PC-9 (cell line): ENCODE measurements around the gene NUF2. TPM values are rescaled to one million over a fixed set of nuclear protein-coding genes. Genes with fewer than 3 reads are reported as not detected.

ENCODE experiments used
- BruUV-seq: library from RNA; stranded (reverse); fragments of 400-500 nt; replicated peaks from 2 replicates; lab custom pipeline; 2021; lab: Mats Ljungman, UMichigan
- CTCF ChIA-PET: fragments of 300-600 bp; sonication (Branson Sonifier 250); formaldehyde crosslinking; loops from one replicate; lab custom pipeline; 2022; ENCODE audit warnings: antibody characterized with exemption; lab: Charles Lee
- POLR2A ChIA-PET: fragments of 300-600 bp; sonication (Branson Sonifier 250); formaldehyde crosslinking; loops from one replicate; lab custom pipeline; 2022; ENCODE audit warnings: antibody characterized with exemption; ENCODE audit not compliant: unreplicated experiment; lab: Charles Lee
- DNase-seq, 2 experiments: peaks; one replicate each; pipeline versions ENCODE4 v3.0.0 to v3.0.0-alpha.2; 2015 to 2022; ENCODE audit warnings: mixed read lengths in 1 of 2
- H2AFZ ChIP-seq: fragments of 200-600 bp; sonication (generic); 2 replicates; pipeline ENCODE4 v1.8.1; 2017; ENCODE audit warnings: antibody characterized with exemption
- H3F3A ChIP-seq: fragments of 200-600 bp; sonication (generic); 2 replicates; pipeline ENCODE4 v1.8.1; 2017; ENCODE audit warnings: antibody characterized with exemption, mild to moderate bottlenecking, low read depth; ENCODE audit not compliant: insufficient read depth
- H3K27ac ChIP-seq: fragments of 200-600 bp; sonication (generic); 2 replicates; pipeline ENCODE4 v1.6.1; 2016; ENCODE audit warnings: mixed run types
- H3K27me3 ChIP-seq: fragments of 200-600 bp; sonication (generic); 2 replicates; pipeline ENCODE4 v1.6.1; 2016; ENCODE audit warnings: low read depth, mixed run types; ENCODE audit not compliant: insufficient read depth
- H3K36me3 ChIP-seq: fragments of 200-600 bp; sonication (generic); 2 replicates; pipeline ENCODE4 v1.6.1; 2016; ENCODE audit warnings: low read depth, mixed run types
- H3K4me1 ChIP-seq: fragments of 200-600 bp; sonication (generic); replicated peaks from 2 replicates; pipeline ENCODE4 v1.6.1; 2016; ENCODE audit warnings: mixed run types; ENCODE audit not compliant: insufficient read depth
- H3K4me2 ChIP-seq: fragments of 200-600 bp; sonication (generic); 2 replicates; pipeline ENCODE4 v1.6.1; 2017; ENCODE audit warnings: mixed run types
- H3K4me3 ChIP-seq: fragments of 200-600 bp; sonication (generic); 2 replicates; pipeline ENCODE4 v1.6.1; 2016; ENCODE audit warnings: mixed run types
- H3K79me2 ChIP-seq: fragments of 200-600 bp; sonication (generic); 2 replicates; pipeline ENCODE4 v1.6.1; 2017; ENCODE audit warnings: low read depth, mixed run types
- H3K9me2 ChIP-seq: fragments of 200-600 bp; sonication (generic); 2 replicates; pipeline ENCODE4 v1.8.1; 2017; ENCODE audit warnings: mild to moderate bottlenecking; ENCODE audit not compliant: insufficient read depth
- H3K9me3 ChIP-seq: fragments of 200-600 bp; sonication (generic); 2 replicates; pipeline ENCODE4 v1.8.1; 2016; ENCODE audit warnings: low read depth; ENCODE audit not compliant: insufficient read depth
- H4K20me1 ChIP-seq: fragments of 200-600 bp; sonication (generic); 2 replicates; pipeline ENCODE4 v1.8.1; 2017; ENCODE audit not compliant: insufficient read depth
- CTCF ChIP-seq: fragments of 200-600 bp; sonication (generic); conservative IDR thresholded peaks from 2 replicates; pipeline ENCODE4 v1.6.1; 2017; ENCODE audit warnings: mixed run types, antibody characterized with exemption, mild to moderate bottlenecking, moderate library complexity
- EZH2 ChIP-seq: fragments of 200-600 bp; sonication (generic); IDR thresholded peaks from 2 replicates; pipeline ENCODE4 v1.8.0; 2017; ENCODE audit warnings: antibody characterized with exemption, low read depth
- intact Hi-C: fragments of 100-400 bp; cut with micrococcal nuclease; formaldehyde crosslinking; loops from one replicate; pipeline ENCODE4 v1.10.0; 2022; ENCODE audit not compliant: unreplicated experiment
- total RNA-seq: library from RNA; stranded (reverse); gene quantifications from 2 replicates; pipeline ENCODE4 v1.2.3, GENCODE V29; 2021

Gene NUF2
- total RNA-seq, 1 experiment from 2014 or later, result 33.3 TPM

- no peak for DNase-seq
- Histone ChIP-seq H2AFZ (no peak overlapping the region), H3K27me3 (no peaks in the 10 kb centered on the region), H3K4me1 (no peaks in the 10 kb centered on the region), H3K4me2 (no peak overlapping the region), H3K4me3 (no peak overlapping the region), H3K79me2 (no peaks in the 10 kb centered on the region), H3K9me3 (no peaks in the 10 kb centered on the region), H4K20me1 (no peaks in the 10 kb centered on the region), H3K36me3 (no peaks in the 10 kb centered on the region), H3K27ac (no peak overlapping the region), H3K9me2 (no peaks in the 10 kb centered on the region), H3F3A (no peaks in the 10 kb centered on the region)
- CTCF ChIA-PET, result no interaction called here
- no TSS peak for BruUV-seq
- intact Hi-C loops, result no loop called here
- TF ChIP-seq EZH2, result no peak
- no peak for TF ChIP-seq CTCF
- POLR2A ChIA-PET, result no interaction called here
Observed at GRCh38 chr1:163399001-163399400, 77.2 kb downstream of the NUF2 start.

- POLR2A ChIA-PET, result no interaction called here
Observed at GRCh38 chr1:163399976-163400601, 78.3 kb downstream of the NUF2 start.

GRCh38 chr1:163401211-163401610 lies 79.5 kb downstream of the NUF2 start:
- H3K9me3 ChIP-seq, result no peaks in the 10 kb centered on the region
- H3K9me2 ChIP-seq, result no peaks in the 10 kb centered on the region
- DNase-seq, result peak in 1 of 2 experiments; percentile 1
- TF ChIP-seq EZH2 (no peak), CTCF (no peak)
- no peak overlapping the region for H3K27ac ChIP-seq
- no peaks in the 10 kb centered on the region for H4K20me1 ChIP-seq
- H3K36me3 ChIP-seq, result no peaks in the 10 kb centered on the region
- intact Hi-C loops, result no loop called here
- H3K4me2 ChIP-seq, result no peak overlapping the region
- H3K27me3 ChIP-seq, result no peaks in the 10 kb centered on the region
- H3F3A ChIP-seq, result no peaks in the 10 kb centered on the region
- H2AFZ ChIP-seq, result no peak overlapping the region
- H3K4me1 ChIP-seq, result no peaks in the 10 kb centered on the region
- BruUV-seq, result no TSS peak
- H3K79me2 ChIP-seq, result no peaks in the 10 kb centered on the region
- POLR2A ChIA-PET, result no interaction called here
- H3K4me3 ChIP-seq, result no peak overlapping the region
- CTCF ChIA-PET, result no interaction called here

More at GRCh38 chr1:163399976-163400601, 78.3 kb downstream of the NUF2 start:
- TF ChIP-seq CTCF, result no peak
- no peak for TF ChIP-seq EZH2
- Histone ChIP-seq H3K79me2 (no peaks in the 10 kb centered on the region), H3K9me2 (no peaks in the 10 kb centered on the region), H4K20me1 (no peaks in the 10 kb centered on the region), H3F3A (no peaks in the 10 kb centered on the region), H3K4me3 (no peak overlapping the region), H3K4me2 (no peak overlapping the region), H3K27me3 (no peaks in the 10 kb centered on the region), H3K4me1 (no peaks in the 10 kb centered on the region), H2AFZ (no peak overlapping the region), H3K27ac (no peak overlapping the region), H3K9me3 (no peaks in the 10 kb centered on the region), H3K36me3 (no peaks in the 10 kb centered on the region)
- intact Hi-C loops, result no loop called here
- no peak for DNase-seq
- CTCF ChIA-PET, result no interaction called here
- no TSS peak for BruUV-seq

Other genes with a start within 250 kb of the NUF2 start
- gene RGS5, start 119.0 kb upstream of the NUF2 start, total RNA-seq, result 3.6 and 6.6 TPM in 2 replicates